T-cell (primary cell): Measurements from ENCODE around the gene AGAP1. TPM values are rescaled to one million over a fixed set of nuclear protein-coding genes. Genes with fewer than 3 reads are reported as not detected.

Experiments used
- ATAC-seq, 4 experiments: fragments of 200-7000 bp in 3 of 4; fragments of 150-1000 bp in 1 of 4; cut with Tn5 transposase; replicated peaks in 1 of 4; 1 replicate in 3 of 4; 2 replicates in 1 of 4; pipeline ENCODE4 v1.10.0; 2021; ENCODE audit warnings: moderate library complexity in 3 of 4, mild to moderate bottlenecking in 2 of 4, moderate number of reproducible peaks in 1 of 4
- CTCF ChIA-PET, 2 donors: fragments of 300-600 bp; sonication (Branson Sonifier 250); formaldehyde crosslinking; loops; one replicate each; lab custom pipeline; 2022; ENCODE audit warnings: antibody characterized with exemption in 2 of 2; lab: Charles Lee
- POLR2A ChIA-PET, 2 donors: fragments of 300-600 bp; sonication (Branson Sonifier 250); formaldehyde crosslinking; loops; one replicate each; lab custom pipeline; 2022; ENCODE audit warnings: antibody characterized with exemption in 2 of 2; lab: Charles Lee
- DNase-seq, 35 experiments: peaks; one replicate each; pipeline versions ENCODE4 v3.0.0 to v3.0.0-alpha.2; 2013 to 2023
- H3K27ac ChIP-seq: one replicate; pipeline ENCODE4 v1.5.1; 2013; ENCODE audit warnings: low read length
- H3K27me3 ChIP-seq, 2 experiments: replicated peaks in 1 of 2; 1 replicate in 1 of 2; 2 replicates in 1 of 2; pipeline versions ENCODE4 v1.6.1 to v1.7.0; 2013; ENCODE audit warnings: low read length in 1 of 2, mixed read lengths in 1 of 2; ENCODE audit not compliant: control insufficient read depth in 2 of 2, insufficient read depth in 2 of 2; ENCODE audit errors: extremely low read depth in 1 of 2
- H3K36me3 ChIP-seq, 2 donors: 1 replicate in 1 of 2; 2 replicates in 1 of 2; pipeline versions ENCODE4 v1.6.1 to v1.7.0; 2013; ENCODE audit warnings: low read length in 1 of 2; ENCODE audit not compliant: control insufficient read depth in 2 of 2, insufficient read depth in 1 of 2; ENCODE audit errors: extremely low read depth in 1 of 2
- H3K4me1 ChIP-seq, 2 experiments: 1 replicate in 1 of 2; 2 replicates in 1 of 2; pipeline versions ENCODE4 v1.6.1 to v1.7.0; 2013; ENCODE audit warnings: low read length in 2 of 2, mixed read lengths in 1 of 2; ENCODE audit not compliant: insufficient read depth in 2 of 2, control insufficient read depth in 1 of 2; ENCODE audit errors: extremely low read depth in 1 of 2
- H3K4me3 ChIP-seq, 2 donors: 1 replicate in 1 of 2; 2 replicates in 1 of 2; pipeline versions ENCODE4 v1.5.1 to v1.7.0; 2013; ENCODE audit warnings: mild to moderate bottlenecking in 2 of 2, low read length in 1 of 2, moderate library complexity in 1 of 2; ENCODE audit not compliant: control insufficient read depth in 1 of 2; ENCODE audit errors: extremely low read depth in 1 of 2
- H3K9me3 ChIP-seq: 2 replicates; pipeline ENCODE4 v1.7.0; 2013
- H3K27ac Mint-ChIP-seq, 2 donors: one replicate each; pipeline ENCODE4 v1.8.0; 2020 to 2021; ENCODE audit warnings: mild to moderate bottlenecking in 2 of 2, mixed read lengths in 2 of 2
- H3K27me3 Mint-ChIP-seq, 2 donors: one replicate each; pipeline ENCODE4 v1.8.0; 2021 to 2022; ENCODE audit warnings: mixed read lengths in 2 of 2
- H3K36me3 Mint-ChIP-seq: one replicate; pipeline ENCODE4 v1.8.0; 2021; ENCODE audit warnings: mixed read lengths
- H3K4me1 Mint-ChIP-seq, 3 donors: one replicate each; pipeline ENCODE4 v1.8.0; 2020 to 2022; ENCODE audit warnings: mixed read lengths in 3 of 3, mild to moderate bottlenecking in 1 of 3
- H3K4me3 Mint-ChIP-seq, 3 donors: one replicate each; pipeline ENCODE4 v1.8.0; 2020 to 2022; ENCODE audit warnings: mild to moderate bottlenecking in 3 of 3, mixed read lengths in 3 of 3, moderate library complexity in 3 of 3
- H3K9me3 Mint-ChIP-seq, 3 donors: one replicate each; pipeline ENCODE4 v1.8.0; 2020 to 2022; ENCODE audit warnings: mixed read lengths in 3 of 3
- WGBS: methylation state at CpG from one replicate; pipeline ENCODE4 v1.1.5; 2013; ENCODE audit warnings: missing lambda C conversion rate; ENCODE audit not compliant: insufficient coverage; 5-methylcytosine and 5-hydroxymethylcytosine counted together
- total RNA-seq, 35 experiments: library from RNA in 6 of 35; stranded (reverse) in 6 of 35; fragments of 120-200 nt in 1 of 35; gene quantifications; one replicate each; pipeline versions ENCODE4 v1.2.1 to v1.2.4 and lab custom pipeline; 2013 to 2026

AGAP1 gene
- total RNA-seq, 5 donors from 2014 or later (not counting 1 experiment from before 2014, with no cell fraction given): 3.9 to 15.6 (median 5.2) TPM

DNA sequence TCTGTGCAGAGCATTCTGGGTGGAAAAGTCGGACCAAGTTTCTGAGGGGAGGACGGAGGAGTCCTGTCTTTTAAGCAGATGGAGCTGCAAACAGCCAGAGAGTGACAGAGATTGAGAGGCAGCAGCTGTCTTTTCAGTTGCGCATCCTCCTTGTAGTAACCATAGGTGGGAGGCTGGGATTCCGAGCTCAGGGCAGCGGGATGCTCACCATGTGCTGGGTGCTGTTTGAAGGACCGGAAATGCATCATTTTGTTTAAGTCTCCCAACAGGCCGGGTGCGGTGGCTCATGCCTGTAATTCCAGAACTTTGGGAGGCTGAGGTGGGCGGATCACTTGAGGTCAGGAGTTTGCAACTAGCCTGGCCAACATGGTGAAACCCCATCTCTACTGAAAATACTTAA, 93.4 kb downstream of the AGAP1 start:
- WGBS: 90% methylated on average over 9 of the region's 9 CpGs
- Mint-ChIP-seq H3K27me3 (peaks cover 3 to 5% of the 10 kb centered on the region in 2 donors), H3K4me1 (no peaks in the 10 kb centered on the region), H3K27ac (no peak overlapping the region), H3K4me3 (no peak overlapping the region), H3K9me3 (no peaks in the 10 kb centered on the region), H3K36me3 (no peaks in the 10 kb centered on the region)
- ATAC-seq (no peak), DNase-seq (no peak)
- H3K9me3 ChIP-seq: no peaks in the 10 kb centered on the region
- H3K4me3 ChIP-seq: no peak overlapping the region
- H3K4me1 ChIP-seq: no peaks in the 10 kb centered on the region
- peaks cover 0 to 8% of the 10 kb centered on the region in 2 experiments for H3K27me3 ChIP-seq
- CTCF ChIA-PET: no interaction called here
- POLR2A ChIA-PET: no interaction called here
- H3K27ac ChIP-seq: no peak overlapping the region
- no peaks in the 10 kb centered on the region for H3K36me3 ChIP-seq

DNA sequence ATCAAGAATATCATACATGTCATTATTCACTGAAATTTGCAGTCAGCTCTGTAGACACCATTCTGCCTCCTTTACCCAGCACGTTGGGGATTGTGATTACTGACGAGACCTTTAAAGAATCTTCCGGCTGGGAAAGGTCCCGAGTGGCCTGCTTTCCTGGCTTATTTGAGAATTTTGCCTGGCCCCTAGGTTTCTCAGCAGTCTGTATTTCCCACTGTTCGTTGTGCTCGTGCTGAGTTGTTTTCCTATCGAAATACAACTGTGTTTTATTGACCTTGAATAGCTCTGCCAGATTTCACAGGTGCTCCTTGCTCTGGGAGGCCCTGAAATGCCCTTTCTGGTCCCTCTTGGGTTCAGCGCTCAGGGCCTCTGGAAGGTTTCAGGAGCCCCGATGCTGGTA, 94.9 kb downstream of the AGAP1 start:
- peaks cover 0 to 11% of the 10 kb centered on the region in 2 experiments for H3K27me3 ChIP-seq
- WGBS: 59% methylated on average over 5 of the region's 9 CpGs
- no peak overlapping the region for H3K27ac Mint-ChIP-seq
- H3K9me3 Mint-ChIP-seq: no peaks in the 10 kb centered on the region
- POLR2A ChIA-PET: interaction anchor here in 1 of 2 donors (0.6 kb wide), 1 partner anchor 10 kb away, joined by 4 read pairs; no protein-coding TSS in a partner anchor
- H3K4me3 ChIP-seq: no peak overlapping the region
- CTCF ChIA-PET: no interaction called here
- H3K27me3 Mint-ChIP-seq: peaks cover 9 to 11% of the 10 kb centered on the region in 2 donors
- H3K4me1 Mint-ChIP-seq: no peaks in the 10 kb centered on the region
- no peaks in the 10 kb centered on the region for H3K9me3 ChIP-seq
- H3K27ac ChIP-seq: no peak overlapping the region
- no peak for DNase-seq
- no peaks in the 10 kb centered on the region for H3K4me1 ChIP-seq
- no peak overlapping the region for H3K4me3 Mint-ChIP-seq
- no peaks in the 10 kb centered on the region for H3K36me3 Mint-ChIP-seq
- ATAC-seq: no peak
- H3K36me3 ChIP-seq: no peaks in the 10 kb centered on the region

DNA sequence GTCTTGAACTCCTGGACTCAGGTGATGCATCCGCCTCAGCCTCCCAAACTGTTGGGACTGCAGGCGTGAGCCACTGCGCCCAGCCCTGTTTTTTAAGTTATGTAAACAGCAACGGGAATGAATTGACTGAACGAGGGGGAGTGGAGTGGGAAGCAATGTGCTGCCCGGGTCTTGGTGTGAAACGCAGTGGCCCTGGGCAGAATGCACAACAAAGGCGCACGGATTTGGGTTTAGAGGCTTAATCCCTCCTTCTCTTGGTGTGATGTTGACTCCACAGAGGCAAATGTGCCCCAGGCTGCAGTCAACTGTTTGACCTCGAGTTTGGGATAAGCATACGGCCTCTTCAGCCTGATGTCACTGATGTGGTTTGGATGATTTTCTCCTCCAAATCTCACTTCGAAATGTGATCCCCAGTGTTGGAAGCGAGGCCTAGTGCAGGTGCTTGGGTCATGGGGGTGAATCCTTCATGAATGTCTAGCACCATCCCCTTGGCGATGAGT, 97.4 kb downstream of the AGAP1 start:
- 89% methylated on average over 9 of the region's 14 CpGs for WGBS
- no peaks in the 10 kb centered on the region for H3K9me3 ChIP-seq
- H3K4me3 ChIP-seq: no peak overlapping the region
- no peaks in the 10 kb centered on the region for H3K9me3 Mint-ChIP-seq
- CTCF ChIA-PET: no interaction called here
- no peak overlapping the region for H3K27ac Mint-ChIP-seq
- DNase-seq: no peak
- H3K4me1 ChIP-seq: no peaks in the 10 kb centered on the region
- no peak overlapping the region for H3K4me3 Mint-ChIP-seq
- ATAC-seq: no peak
- H3K36me3 ChIP-seq: no peaks in the 10 kb centered on the region
- H3K4me1 Mint-ChIP-seq: no peaks in the 10 kb centered on the region
- peaks cover 9 to 13% of the 10 kb centered on the region in 2 donors for H3K27me3 Mint-ChIP-seq
- H3K36me3 Mint-ChIP-seq: no peaks in the 10 kb centered on the region
- no peak overlapping the region for H3K27ac ChIP-seq
- POLR2A ChIA-PET: no interaction called here
- peaks cover 0 to 14% of the 10 kb centered on the region in 2 experiments for H3K27me3 ChIP-seq

GRCh38 chr2:235591921-235592320, 98.1 kb downstream of the AGAP1 start:
- Mint-ChIP-seq H3K27ac (no peak overlapping the region), H3K36me3 (no peaks in the 10 kb centered on the region), H3K4me1 (no peaks in the 10 kb centered on the region), H3K9me3 (no peaks in the 10 kb centered on the region), H3K4me3 (no peak overlapping the region), H3K27me3 (peaks cover 6 to 13% of the 10 kb centered on the region in 2 donors)
- 67% methylated on average over 2 of the region's 5 CpGs for WGBS
- no peak for ATAC-seq
- H3K4me1 ChIP-seq: no peaks in the 10 kb centered on the region
- H3K36me3 ChIP-seq: no peaks in the 10 kb centered on the region
- CTCF ChIA-PET: no interaction called here
- H3K9me3 ChIP-seq: no peaks in the 10 kb centered on the region
- H3K27ac ChIP-seq: no peak overlapping the region
- DNase-seq: no peak
- POLR2A ChIA-PET: no interaction called here
- peaks cover 0 to 14% of the 10 kb centered on the region in 2 experiments for H3K27me3 ChIP-seq
- H3K4me3 ChIP-seq: no peak overlapping the region

- DNase-seq: no peak
- POLR2A ChIA-PET: no interaction called here
- no peak for ATAC-seq
- no peaks in the 10 kb centered on the region for H3K4me1 Mint-ChIP-seq
- no peaks in the 10 kb centered on the region for H3K4me1 ChIP-seq
- peaks cover 0 to 14% of the 10 kb centered on the region in 2 experiments for H3K27me3 ChIP-seq
- no peaks in the 10 kb centered on the region for H3K36me3 ChIP-seq
- H3K27ac ChIP-seq: no peak overlapping the region
- H3K9me3 ChIP-seq: no peaks in the 10 kb centered on the region
- 68% methylated on average over 7 of the region's 11 CpGs for WGBS
- no peaks in the 10 kb centered on the region for H3K9me3 Mint-ChIP-seq
- H3K4me3 ChIP-seq: no peak overlapping the region
- H3K4me3 Mint-ChIP-seq: no peak overlapping the region
- H3K27me3 Mint-ChIP-seq: peaks cover 6 to 13% of the 10 kb centered on the region in 2 donors
- no peaks in the 10 kb centered on the region for H3K36me3 Mint-ChIP-seq
- CTCF ChIA-PET: interaction anchor here in 1 of 2 donors (0.6 to 1.2 kb wide), 2 partner anchors 71 to 248 kb away, joined by 3 read pairs; no protein-coding TSS in a partner anchor
- H3K27ac Mint-ChIP-seq: no peak overlapping the region
These were observed 98.6 kb downstream of the AGAP1 start for GRCh38 chr2:235592430-235592829.

DNA sequence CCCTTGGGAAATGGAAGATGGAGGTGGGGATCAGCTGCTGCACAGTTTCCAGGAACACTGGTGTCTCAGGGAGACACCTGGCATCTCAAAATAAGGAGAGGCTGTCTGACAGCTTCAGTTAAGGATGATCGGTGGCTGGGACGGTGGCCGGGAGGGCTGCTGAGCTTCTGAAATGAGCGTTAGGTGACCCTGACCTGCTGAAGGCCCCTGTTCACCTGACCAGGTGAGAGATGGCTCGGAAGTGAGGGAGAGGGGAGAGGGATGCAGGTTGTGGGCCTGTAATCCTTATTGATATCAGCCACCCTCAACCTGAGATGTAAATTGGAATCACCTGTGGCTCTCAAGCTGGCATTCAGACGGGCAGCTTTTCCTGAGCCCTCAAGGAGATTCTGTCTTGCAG, 99.0 kb downstream of the AGAP1 start:
- Histone ChIP-seq H3K36me3 (no peaks in the 10 kb centered on the region), H3K27me3 (peaks cover 0 to 11% of the 10 kb centered on the region in 2 experiments), H3K4me3 (no peak overlapping the region), H3K9me3 (no peaks in the 10 kb centered on the region), H3K4me1 (no peaks in the 10 kb centered on the region), H3K27ac (no peak overlapping the region)
- CTCF ChIA-PET: interaction anchor here in 1 of 2 donors (0.6 to 1.2 kb wide), 2 partner anchors 71 to 249 kb away, joined by 3 read pairs; no protein-coding TSS in a partner anchor
- DNase-seq (no peak), ATAC-seq (no peak)
- no peak overlapping the region for H3K27ac Mint-ChIP-seq
- H3K27me3 Mint-ChIP-seq: peaks cover 6 to 13% of the 10 kb centered on the region in 2 donors
- no peak overlapping the region for H3K4me3 Mint-ChIP-seq
- WGBS: 79% methylated on average over 4 of the region's 6 CpGs
- H3K9me3 Mint-ChIP-seq: no peaks in the 10 kb centered on the region
- H3K4me1 Mint-ChIP-seq: no peaks in the 10 kb centered on the region
- POLR2A ChIA-PET: no interaction called here
- no peaks in the 10 kb centered on the region for H3K36me3 Mint-ChIP-seq
